H9 (cell line): ENCODE measurements around the gene MYOM1. TPM values are rescaled to one million over a fixed set of nuclear protein-coding genes. Genes with fewer than 3 reads are reported as not detected.

ENCODE experiments used
- DNase-seq: peaks from one replicate; pipeline ENCODE4 v3.0.0-alpha.2; 2017
- H2AFZ ChIP-seq: one replicate; pipeline ENCODE4 v1.6.1; 2013; ENCODE audit warnings: mild to moderate bottlenecking, low read length, control low read depth, moderate library complexity
- H2AK5ac ChIP-seq: 2 replicates; pipeline ENCODE4 v1.6.1; 2013; ENCODE audit warnings: low read length, control low read depth, mixed read lengths; ENCODE audit not compliant: insufficient read length
- H2BK120ac ChIP-seq: one replicate; pipeline ENCODE4 v1.6.1; 2013; ENCODE audit warnings: low read depth, mild to moderate bottlenecking, low read length, control low read depth, inconsistent platforms; ENCODE audit not compliant: poor library complexity, severe bottlenecking
- H2BK12ac ChIP-seq: 2 replicates; pipeline ENCODE4 v1.6.1; 2013; ENCODE audit warnings: low read length, control low read depth, mixed read lengths, low read depth; ENCODE audit not compliant: insufficient read length
- H2BK15ac ChIP-seq: 2 replicates; pipeline ENCODE4 v1.6.1; 2013; ENCODE audit warnings: low read depth, low read length, control low read depth
- H2BK20ac ChIP-seq: one replicate; pipeline ENCODE4 v1.6.1; 2013; ENCODE audit warnings: low read depth, mild to moderate bottlenecking, low read length, control low read depth, inconsistent platforms; ENCODE audit not compliant: poor library complexity, severe bottlenecking
- H2BK5ac ChIP-seq: 2 replicates; pipeline ENCODE4 v1.6.1; 2013; ENCODE audit warnings: low read length, control low read depth, mixed read lengths; ENCODE audit not compliant: insufficient read length
- H3K14ac ChIP-seq: 2 replicates; pipeline ENCODE4 v1.6.1; 2013; ENCODE audit warnings: low read length, control low read depth; ENCODE audit not compliant: insufficient read depth
- H3K18ac ChIP-seq: 2 replicates; pipeline ENCODE4 v1.6.1; 2013; ENCODE audit warnings: low read depth, mild to moderate bottlenecking, mixed read lengths, low read length, control low read depth; ENCODE audit not compliant: insufficient read length
- H3K23ac ChIP-seq: 2 replicates; pipeline ENCODE4 v1.6.1; 2013; ENCODE audit warnings: low read length, control low read depth, mixed read lengths, low read depth; ENCODE audit not compliant: insufficient read length
- H3K23me2 ChIP-seq: 2 replicates; pipeline ENCODE4 v1.6.1; 2013; ENCODE audit warnings: low read depth, mild to moderate bottlenecking, mixed read lengths, low read length, control low read depth; ENCODE audit not compliant: insufficient read length, poor library complexity, severe bottlenecking
- H3K27ac ChIP-seq: 2 replicates; pipeline ENCODE4 v1.5.1; 2013; ENCODE audit warnings: low read length, control low read depth, mixed read lengths, low read depth; ENCODE audit not compliant: insufficient read length
- H3K27me3 ChIP-seq: 2 replicates; pipeline ENCODE4 v1.6.1; 2013; ENCODE audit warnings: low read length, control low read depth, inconsistent platforms; ENCODE audit not compliant: insufficient read depth
- H3K4ac ChIP-seq: 2 replicates; pipeline ENCODE4 v1.6.1; 2013; ENCODE audit warnings: low read depth, mild to moderate bottlenecking, control low read depth, inconsistent platforms, low read length, moderate library complexity
- H3K4me1 ChIP-seq: 2 replicates; pipeline ENCODE4 v1.6.1; 2013; ENCODE audit warnings: low read length, control low read depth, inconsistent platforms; ENCODE audit not compliant: insufficient read depth
- H3K4me2 ChIP-seq: 2 replicates; pipeline ENCODE4 v1.6.1; 2013; ENCODE audit warnings: low read length, control low read depth, mixed read lengths; ENCODE audit not compliant: insufficient read length, insufficient read depth
- H3K56ac ChIP-seq: 2 replicates; pipeline ENCODE4 v1.6.1; 2013; ENCODE audit warnings: low read depth, mild to moderate bottlenecking, mixed read lengths, low read length, control low read depth; ENCODE audit not compliant: insufficient read length
- H3K79me1 ChIP-seq: 2 replicates; pipeline ENCODE4 v1.6.1; 2013; ENCODE audit warnings: low read depth, mild to moderate bottlenecking, moderate library complexity, low read length, control low read depth, inconsistent platforms; ENCODE audit not compliant: insufficient read depth, poor library complexity, severe bottlenecking
- H3K79me2 ChIP-seq: 2 replicates; pipeline ENCODE4 v1.6.1; 2013; ENCODE audit warnings: low read length, control low read depth, inconsistent platforms; ENCODE audit not compliant: insufficient read depth
- H3K9ac ChIP-seq: 2 replicates; pipeline ENCODE4 v1.6.1; 2013; ENCODE audit warnings: low read length, control low read depth, mixed read lengths; ENCODE audit not compliant: insufficient read length; ENCODE audit errors: extremely low read depth
- H3K9me3 ChIP-seq: one replicate; pipeline ENCODE4 v1.6.1; 2013; ENCODE audit warnings: low read depth, low read length, inconsistent platforms; ENCODE audit not compliant: control insufficient read depth
- H3T11ph ChIP-seq: one replicate; pipeline ENCODE4 v1.6.1; 2013; ENCODE audit warnings: mild to moderate bottlenecking, low read length, control low read depth, inconsistent platforms
- H4K20me1 ChIP-seq: one replicate; pipeline ENCODE4 v1.6.1; 2013; ENCODE audit not compliant: control insufficient read depth, insufficient read length, insufficient read depth
- H4K5ac ChIP-seq: 2 replicates; pipeline ENCODE4 v1.6.1; 2013; ENCODE audit warnings: low read depth, mild to moderate bottlenecking, mixed read lengths, low read length, control low read depth; ENCODE audit not compliant: insufficient read length
- H4K8ac ChIP-seq: replicated peaks from 2 replicates; pipeline ENCODE4 v1.6.1; 2013; ENCODE audit warnings: low read length, control low read depth, mixed read lengths, low read depth; ENCODE audit not compliant: insufficient read length
- H4K91ac ChIP-seq: 2 replicates; pipeline ENCODE4 v1.6.1; 2013; ENCODE audit warnings: low read depth, mild to moderate bottlenecking, moderate library complexity, mixed read lengths, low read length, control low read depth; ENCODE audit not compliant: insufficient read length
- H3K27ac Mint-ChIP-seq, 3 experiments: 2 replicates in 2 of 3; 3 replicates in 1 of 3; pipeline ENCODE4 v1.8.0; 2020 to 2021; ENCODE audit warnings: mixed read lengths in 3 of 3, mild to moderate bottlenecking in 1 of 3, moderate library complexity in 1 of 3
- H3K27me3 Mint-ChIP-seq: 2 replicates; pipeline ENCODE4 v1.8.0; 2021; ENCODE audit warnings: low read depth, mild to moderate bottlenecking, moderate library complexity, mixed read lengths
- H3K36me3 Mint-ChIP-seq, 3 experiments: 2 replicates in 2 of 3; 3 replicates in 1 of 3; pipeline ENCODE4 v1.8.0; 2020 to 2021; ENCODE audit warnings: low read depth in 3 of 3, mixed read lengths in 3 of 3; ENCODE audit not compliant: insufficient read depth in 1 of 3
- H3K4me1 Mint-ChIP-seq, 2 experiments: 2 replicates each; pipeline ENCODE4 v1.8.0; 2020; ENCODE audit warnings: mixed read lengths in 2 of 2
- H3K4me3 Mint-ChIP-seq, 2 experiments: 2 replicates in 1 of 2; 3 replicates in 1 of 2; pipeline ENCODE4 v1.8.0; 2020 to 2021; ENCODE audit warnings: mild to moderate bottlenecking in 2 of 2, mixed read lengths in 2 of 2, moderate library complexity in 1 of 2
- H3K9me3 Mint-ChIP-seq, 2 experiments: 2 replicates in 1 of 2; 3 replicates in 1 of 2; pipeline ENCODE4 v1.8.0; 2020; ENCODE audit warnings: mild to moderate bottlenecking in 2 of 2, mixed read lengths in 2 of 2, moderate library complexity in 1 of 2
- CTCF ChIP-seq: fragments of 200-600 bp; sonication (generic); conservative IDR thresholded peaks from 3 replicates; pipeline ENCODE4 v1.8.0; 2021; ENCODE audit warnings: antibody characterized with exemption, mild to moderate bottlenecking
- WGBS: extraction: QIAGEN DNeasy Blood & Tissue Kit; methylation state at CpG from one replicate; pipeline ENCODE4 v1.1.7; 2013; ENCODE audit warnings: missing lambda C conversion rate, low lambda C conversion rate, mixed read lengths; ENCODE audit not compliant: insufficient read length; ENCODE audit errors: extremely low coverage; 5-methylcytosine and 5-hydroxymethylcytosine counted together
- total RNA-seq: library from RNA; stranded (reverse); gene quantifications from 2 replicates; pipeline ENCODE4 v1.2.1, GENCODE V29; 2021

The MYOM1 gene
- total RNA-seq, 1 experiment from 2014 or later = 0.17 TPM

GRCh38 chr18:3102983-3103382 is 116.8 kb downstream of the MYOM1 start:
- Histone ChIP-seq H3K27ac (no peak overlapping the region), H2BK15ac (no peak overlapping the region), H2AFZ (no peak overlapping the region), H2BK120ac (no peak overlapping the region), H3K27me3 (no peaks in the 10 kb centered on the region), H3K79me1 (no peaks in the 10 kb centered on the region), H3K23me2 (no peaks in the 10 kb centered on the region), H4K20me1 (no peaks in the 10 kb centered on the region), H3K4ac (no peak overlapping the region), H4K5ac (no peak overlapping the region), H3K23ac (no peak overlapping the region), H2BK12ac (no peak overlapping the region), H3K56ac (no peak overlapping the region), H2BK5ac (no peak overlapping the region), H3K4me1 (no peaks in the 10 kb centered on the region), H3K9me3 (no peaks in the 10 kb centered on the region), H3K79me2 (no peaks in the 10 kb centered on the region), H4K8ac (no peak overlapping the region), H3K18ac (no peak overlapping the region), H2BK20ac (no peak overlapping the region), H4K91ac (no peak overlapping the region), H3K4me2 (no peak overlapping the region), H3T11ph (no peak overlapping the region), H2AK5ac (no peak overlapping the region), H3K14ac (no peak overlapping the region), H3K9ac (no peak overlapping the region)
- no peaks in the 10 kb centered on the region for H3K4me1 Mint-ChIP-seq
- WGBS = no CpG with 5 or more reads among the region's 1 CpG
- DNase-seq = no peak
- H3K27me3 Mint-ChIP-seq = peaks cover 12% of the 10 kb centered on the region; the same call in 1 of the 2 replicates
- H3K27ac Mint-ChIP-seq = no peak overlapping the region
- H3K4me3 Mint-ChIP-seq = no peak overlapping the region
- no peak for TF ChIP-seq CTCF
- no peaks in the 10 kb centered on the region for H3K36me3 Mint-ChIP-seq
- H3K9me3 Mint-ChIP-seq = no peaks in the 10 kb centered on the region
